ENCODE data around the gene CLASRP. TPM values are rescaled to one million over a fixed set of nuclear protein-coding genes. Genes with fewer than 3 reads are reported as not detected.

The CLASRP gene
- total and polyA plus RNA-seq, 2 of the 8 experiments (the other 6 are each of a cell fraction or from before 2014, with no cell fraction given), result 22.3 to 71.7 TPM

DNA sequence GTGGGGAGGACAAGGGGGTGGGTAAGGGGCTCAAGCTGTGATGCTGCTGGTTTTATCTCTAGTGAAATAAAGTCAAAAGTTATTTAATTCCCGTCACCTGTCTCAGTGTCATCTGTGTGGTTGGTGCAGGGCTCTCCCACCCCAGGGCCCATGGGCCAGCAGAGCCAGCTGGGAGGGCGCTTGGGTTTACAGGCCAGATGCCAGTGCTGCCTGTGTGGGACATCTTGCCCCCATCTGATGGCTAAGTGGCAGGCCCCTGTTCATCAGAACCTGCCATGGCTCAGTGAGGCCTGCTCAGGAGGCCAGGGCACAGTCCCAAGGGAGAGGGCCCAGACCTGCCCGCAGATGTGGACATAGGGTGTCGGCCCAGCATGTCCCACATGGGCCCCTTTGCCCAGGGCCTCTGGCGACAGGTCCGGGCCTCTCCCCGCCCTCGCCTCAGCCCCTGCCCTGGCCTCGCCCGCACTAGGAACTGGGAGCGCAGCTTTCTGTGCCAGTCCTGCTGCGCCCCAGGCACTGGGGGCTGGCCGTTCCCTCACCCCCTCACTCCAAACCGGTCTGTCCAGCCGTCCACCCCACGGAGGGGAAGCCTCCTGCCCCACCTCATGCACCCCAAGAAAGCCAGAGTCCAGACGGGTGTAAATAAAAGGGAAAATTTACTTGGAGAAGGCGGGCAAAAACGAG, 32.2 kb downstream of the CLASRP start:
- peak overlapping the region; percentile 1; the same call in 1 of the 2 replicates for H4K8ac ChIP-seq (ENCODE audit: extremely low read depth, insufficient read depth, low read length)
- H3K4me2 ChIP-seq (ENCODE audit: insufficient read depth in 1 of 2, low read depth in 2 of 2, low read length in 2 of 2), result no peak overlapping the region
- POLR2A ChIA-PET (ENCODE audit: partially characterized antibody), result interaction anchor here (0.9 to 3.4 kb wide), 9 partner anchors 9 to 55 kb away, joined by 3 to 16 read pairs (median 4); partner anchors contain the start of gene PPP1R37

More for the DNA sequence above, 32.2 kb downstream of the CLASRP start:
- H4K5ac ChIP-seq (ENCODE audit: insufficient read length, low read depth, low read length), result no peak overlapping the region
- TF ChIP-seq ZNF274 (IDR thresholded peaks at IDR 0.05; ENCODE audit: borderline replicate concordance, extremely low read depth, low read length) (no peak), EZH2 (IDR thresholded peaks at IDR 0.05; ENCODE audit: low read depth, low read length, severe bottlenecking) (no peak), YY1 (IDR thresholded peaks at IDR 0.05; ENCODE audit: low read depth, low read length) (no peak), GTF2F1 (IDR thresholded peaks at IDR 0.05; ENCODE audit: borderline replicate concordance, low read depth, low read length) (no peak), SP4 (IDR thresholded peaks at IDR 0.05; ENCODE audit: low read length) (no peak), RXRA (IDR thresholded peaks at IDR 0.05; ENCODE audit: insufficient read depth, low read depth, low read length) (no peak), KDM1A (IDR thresholded peaks at IDR 0.05; ENCODE audit: borderline replicate concordance, low read length) (no peak), NRF1 (IDR thresholded peaks at IDR 0.05; ENCODE audit: low read depth, low read length) (no peak)
- TF ChIP-seq, protein P1, sequence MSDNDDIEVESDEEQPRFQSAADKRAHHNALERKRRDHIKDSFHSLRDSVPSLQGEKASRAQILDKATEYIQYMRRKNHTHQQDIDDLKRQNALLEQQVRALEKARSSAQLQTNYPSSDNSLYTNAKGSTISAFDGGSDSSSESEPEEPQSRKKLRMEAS (IDR thresholded peaks at IDR 0.05), result no peak
- H3K36me3 ChIP-seq (ENCODE audit: control insufficient read depth in 2 of 4, insufficient read depth in 4 of 4, low read length in 3 of 4), result peaks cover 2 to 40% (median 20%) of the 10 kb centered on the region in 4 experiments; a peak in 6 of 8 replicates
- no peak overlapping the region for H2BK15ac ChIP-seq (ENCODE audit: low read length)
- H3K18ac ChIP-seq (ENCODE audit: extremely low read depth, low read length), result no peak overlapping the region
- H3K9me3 ChIP-seq (ENCODE audit: insufficient read depth in 2 of 2, low read depth in 1 of 2, low read length in 1 of 2), result no peaks in the 10 kb centered on the region
- H3K14ac ChIP-seq (ENCODE audit: insufficient read length), result no peak overlapping the region
- H3K27ac ChIP-seq (ENCODE audit: low read depth, low read length), result no peak overlapping the region
- no peak overlapping the region for H4K91ac ChIP-seq (replicated peaks; ENCODE audit: insufficient read length, low read length)
- no peak overlapping the region for H3K56ac ChIP-seq (replicated peaks; ENCODE audit: insufficient read length, low read depth, low read length)
- H2BK5ac ChIP-seq (ENCODE audit: low read depth, low read length), result no peak overlapping the region
- H3K79me1 ChIP-seq (ENCODE audit: low read depth, low read length), result no peaks in the 10 kb centered on the region
- peaks cover 0 to 10% of the 10 kb centered on the region in 2 experiments; a peak in 2 of 4 replicates for H3K79me2 ChIP-seq (ENCODE audit: control insufficient read depth in 1 of 2, insufficient read depth in 2 of 2, low read length in 2 of 2)
- H3K27me3 ChIP-seq (replicated peaks in 1 of 4; ENCODE audit: control insufficient read depth in 3 of 4, extremely low read depth in 1 of 4, insufficient read depth in 3 of 4, low read length in 3 of 4), result no peaks in the 10 kb centered on the region
- H2AK5ac ChIP-seq (ENCODE audit: low read depth, low read length), result no peak overlapping the region
- H2BK20ac ChIP-seq (ENCODE audit: low read length), result no peak overlapping the region
- H2AFZ ChIP-seq (ENCODE audit: low read length), result no peak overlapping the region
- H3K4me1 ChIP-seq (replicated peaks in 1 of 4; ENCODE audit: control insufficient read depth in 3 of 4, insufficient read depth in 4 of 4, low read length in 3 of 4), result peaks cover 2 to 9% (median 4%) of the 10 kb centered on the region in 4 experiments; a peak in 6 of 7 replicates
- CTCF ChIA-PET (ENCODE audit: partially characterized antibody), result interaction anchor here (1.1 to 2.1 kb wide), 7 partner anchors 11 to 121 kb away, joined by 3 to 11 read pairs (median 5); no protein-coding TSS in a partner anchor
- H4K20me1 ChIP-seq (replicated peaks in 1 of 2; ENCODE audit: control insufficient read depth in 1 of 2, insufficient read depth in 2 of 2, low read length in 2 of 2), result peaks cover 2 to 5% of the 10 kb centered on the region in 2 experiments
- H3K9ac ChIP-seq (replicated peaks in 1 of 4; ENCODE audit: extremely low read depth in 1 of 4, low read depth in 3 of 4, low read length in 3 of 4), result no peak overlapping the region
- FAIRE-seq (no peak), DNase-seq (ENCODE audit: low read depth in 1 of 2, low spot score in 2 of 2) (no peak)
- no peak overlapping the region for H3K4ac ChIP-seq (replicated peaks; ENCODE audit: insufficient read length, low read depth, low read length)
- no peak overlapping the region for H3K4me3 ChIP-seq (ENCODE audit: extremely low read depth in 1 of 4, insufficient read depth in 2 of 4, low read depth in 3 of 4, low read length in 4 of 4)
- H3K23me2 ChIP-seq (ENCODE audit: low read depth, low read length), result peaks cover 5% of the 10 kb centered on the region; the same call in 1 of the 2 replicates
- H3K23ac ChIP-seq (ENCODE audit: insufficient read length), result no peak overlapping the region
- no peak overlapping the region for H2BK120ac ChIP-seq (replicated peaks; ENCODE audit: low read depth, low read length)
- H2BK12ac ChIP-seq (ENCODE audit: low read depth, low read length), result no peak overlapping the region
- WGBS, 2 experiments (ENCODE audit: extremely low coverage in 1 of 2, insufficient coverage in 1 of 2, insufficient read length in 1 of 2, insufficient replicate concordance in 2 of 2, low coverage in 1 of 2, low lambda C conversion rate in 2 of 2, missing lambda C conversion rate in 1 of 2), result 90% methylated on average over 19 of the region's 19 CpGs; no CpG with 5 or more reads in 1 of the 2 experiments

Data from H1 (cell line).